GM21515 (cell line): Measurements from ENCODE around the gene MOB1A.

Experiments
- ATAC-seq: cut with Tn5 transposase; IDR thresholded peaks from one replicate; pipeline ENCODE4 v1.9.1; 2021; ENCODE audit not compliant: unreplicated experiment

Gene MOB1A

DNA sequence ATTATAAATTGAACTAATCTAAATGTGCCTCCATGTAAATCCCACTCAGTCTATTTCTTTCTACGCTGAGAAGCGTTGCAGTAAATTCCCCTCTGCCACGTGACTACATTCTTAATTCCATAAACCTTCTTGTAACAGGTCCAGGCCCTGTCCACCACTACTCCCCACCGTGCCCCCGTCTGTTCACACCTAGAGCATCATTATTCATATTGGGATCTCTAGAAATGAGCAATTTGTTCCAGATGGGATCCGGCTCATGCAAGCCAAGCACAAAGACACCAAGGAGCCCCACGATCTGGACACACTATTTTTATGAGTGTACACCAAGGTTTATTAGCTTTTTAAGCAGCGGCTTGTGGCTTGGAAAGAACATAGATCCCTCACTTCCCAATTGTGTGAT lies 69.1 kb downstream of the MOB1A start:
- no peak for ATAC-seq

DNA sequence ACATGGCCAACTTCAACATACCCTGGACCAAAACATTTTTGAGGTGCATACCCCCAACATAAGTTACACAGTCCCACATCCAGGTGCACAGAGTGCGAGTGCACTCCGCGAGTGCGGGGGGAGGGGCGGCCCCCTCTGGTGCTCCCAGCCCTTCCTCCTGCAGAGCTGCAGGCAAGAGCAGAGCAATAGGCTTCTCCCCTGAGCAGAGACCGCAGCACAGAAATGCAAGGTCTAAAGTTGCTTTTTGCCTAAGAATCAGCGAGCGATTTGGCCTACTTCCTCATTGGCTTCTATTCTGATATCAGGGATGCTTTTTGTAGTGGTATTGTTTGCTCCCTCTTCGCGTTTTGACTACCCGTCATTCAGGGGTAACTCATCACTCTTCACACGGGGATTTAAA lies 71.6 kb downstream of the MOB1A start:
- no peak for ATAC-seq

DNA sequence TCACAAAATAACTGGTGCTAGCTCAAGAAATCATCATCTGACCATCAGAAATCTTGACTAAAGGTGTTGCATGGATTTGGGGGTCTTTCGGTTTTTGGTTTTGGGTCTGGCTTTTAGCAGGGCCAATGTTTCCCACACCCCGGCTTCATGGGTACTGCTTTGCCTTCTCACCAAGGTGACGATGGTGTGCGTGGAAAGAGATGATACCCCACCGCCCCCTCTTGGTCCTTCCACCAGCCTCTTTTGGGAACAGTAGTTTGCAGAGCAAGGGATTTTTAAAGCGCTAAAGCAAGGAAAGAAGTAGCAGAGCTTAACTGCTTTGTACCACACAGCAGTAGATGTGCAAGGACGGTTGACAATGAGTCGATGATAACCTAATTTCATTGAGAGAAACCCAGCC lies 73.3 kb downstream of the MOB1A start:
- no peak for ATAC-seq

DNA sequence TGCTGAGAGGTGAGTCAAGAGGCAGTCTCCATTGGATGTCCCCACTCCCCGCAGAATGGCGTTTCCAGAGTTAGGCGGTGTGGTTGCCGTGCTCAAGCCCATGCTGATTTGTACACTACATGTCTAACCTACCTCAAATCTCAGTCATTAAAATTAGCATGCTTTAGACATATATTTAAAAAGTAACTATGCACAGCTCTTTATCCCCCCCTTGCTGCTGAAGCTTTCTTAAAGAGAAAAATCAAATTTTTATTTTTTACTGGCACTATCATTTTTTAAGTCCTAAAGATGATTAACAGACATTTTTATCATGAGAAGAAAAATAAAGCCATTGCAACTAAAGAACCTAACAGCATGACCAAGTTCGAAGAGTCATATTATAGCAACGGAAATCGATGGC lies 73.8 kb downstream of the MOB1A start:
- no peak for ATAC-seq

DNA sequence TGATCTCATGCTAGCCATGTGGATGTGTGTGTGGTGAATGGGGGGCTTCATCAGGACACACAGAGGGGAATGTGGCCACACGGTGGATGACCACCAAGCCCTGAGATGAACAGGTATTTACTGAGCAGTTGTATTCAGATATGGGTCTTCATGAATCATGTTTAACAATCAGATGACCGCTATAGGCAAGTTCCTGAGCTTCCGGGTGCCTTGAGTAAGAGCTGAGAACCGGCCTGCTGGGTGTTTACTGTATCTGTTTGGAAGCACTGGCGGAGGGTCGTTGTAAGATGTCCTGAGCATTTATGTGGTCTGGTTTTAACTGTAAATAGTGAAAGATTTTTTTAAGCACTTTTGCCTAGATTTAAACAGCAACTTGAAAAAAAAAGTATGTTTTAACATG lies 74.9 kb downstream of the MOB1A start:
- no peak for ATAC-seq
